HG03460 (cell line): ENCODE measurements around the gene RASGEF1C.

ENCODE experiments used
- ATAC-seq: cut with Tn5 transposase; IDR thresholded peaks from one replicate; pipeline ENCODE4 v1.9.1; 2021; ENCODE audit not compliant: unreplicated experiment

The RASGEF1C gene

GRCh38 chr5:180068519-180069090, 140.4 kb downstream of the RASGEF1C start:
- ATAC-seq: no peak

- ATAC-seq: no peak
These were observed 141.0 kb downstream of the RASGEF1C start for GRCh38 chr5:180067986-180068385.

GRCh38 chr5:180060192-180060591, 148.8 kb downstream of the RASGEF1C start:
- ATAC-seq: no peak

- no peak for ATAC-seq
These were observed 149.7 kb downstream of the RASGEF1C start for GRCh38 chr5:180059326-180059725.

GRCh38 chr5:180056153-180056552, 152.9 kb downstream of the RASGEF1C start:
- ATAC-seq: no peak

GRCh38 chr5:180054226-180054625, 154.8 kb downstream of the RASGEF1C start:
- no peak for ATAC-seq

GRCh38 chr5:180053061-180053602, 155.9 kb downstream of the RASGEF1C start:
- ATAC-seq: no peak

- ATAC-seq: no peak
These were observed 156.7 kb downstream of the RASGEF1C start for GRCh38 chr5:180052211-180052818.
